Measurements from ENCODE around the gene TSC22D2.

Gene TSC22D2

DNA sequence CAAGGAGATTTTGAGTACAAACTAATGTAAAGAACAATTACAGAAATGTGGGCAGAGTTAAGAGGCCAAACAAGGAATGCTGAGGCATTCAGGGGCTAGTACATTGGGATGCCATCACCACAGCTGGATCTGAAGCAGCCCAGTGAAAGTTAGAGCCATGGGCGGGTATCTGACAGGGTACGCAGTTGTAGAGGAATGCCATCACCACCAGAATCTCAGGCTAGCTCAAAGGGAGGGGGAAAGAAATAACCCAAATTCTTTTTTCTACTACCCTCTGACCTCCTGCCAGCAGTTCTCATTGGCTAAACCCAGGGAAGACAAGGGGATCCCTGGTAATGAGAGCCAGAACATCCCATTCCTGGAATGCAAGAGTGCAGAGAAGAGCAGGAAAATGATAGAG, 9.0 kb upstream of the TSC22D2 start:
- no peak for DNase-seq (ENCODE audit: low read depth)
- H3K4me3 ChIP-seq (ENCODE audit: low read depth, low read length) = no peak overlapping the region
- TF ChIP-seq, protein P1, sequence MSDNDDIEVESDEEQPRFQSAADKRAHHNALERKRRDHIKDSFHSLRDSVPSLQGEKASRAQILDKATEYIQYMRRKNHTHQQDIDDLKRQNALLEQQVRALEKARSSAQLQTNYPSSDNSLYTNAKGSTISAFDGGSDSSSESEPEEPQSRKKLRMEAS (IDR thresholded peaks at IDR 0.05; ENCODE audit: low read depth, low read length) = no peak
- TF ChIP-seq MYC (IDR thresholded peaks at IDR 0.05; ENCODE audit: low read depth, low read length) (no peak), POLR2A (IDR thresholded peaks at IDR 0.05; ENCODE audit: extremely low read depth, insufficient read length) (no peak)
- TF ChIP-seq, protein P2, sequence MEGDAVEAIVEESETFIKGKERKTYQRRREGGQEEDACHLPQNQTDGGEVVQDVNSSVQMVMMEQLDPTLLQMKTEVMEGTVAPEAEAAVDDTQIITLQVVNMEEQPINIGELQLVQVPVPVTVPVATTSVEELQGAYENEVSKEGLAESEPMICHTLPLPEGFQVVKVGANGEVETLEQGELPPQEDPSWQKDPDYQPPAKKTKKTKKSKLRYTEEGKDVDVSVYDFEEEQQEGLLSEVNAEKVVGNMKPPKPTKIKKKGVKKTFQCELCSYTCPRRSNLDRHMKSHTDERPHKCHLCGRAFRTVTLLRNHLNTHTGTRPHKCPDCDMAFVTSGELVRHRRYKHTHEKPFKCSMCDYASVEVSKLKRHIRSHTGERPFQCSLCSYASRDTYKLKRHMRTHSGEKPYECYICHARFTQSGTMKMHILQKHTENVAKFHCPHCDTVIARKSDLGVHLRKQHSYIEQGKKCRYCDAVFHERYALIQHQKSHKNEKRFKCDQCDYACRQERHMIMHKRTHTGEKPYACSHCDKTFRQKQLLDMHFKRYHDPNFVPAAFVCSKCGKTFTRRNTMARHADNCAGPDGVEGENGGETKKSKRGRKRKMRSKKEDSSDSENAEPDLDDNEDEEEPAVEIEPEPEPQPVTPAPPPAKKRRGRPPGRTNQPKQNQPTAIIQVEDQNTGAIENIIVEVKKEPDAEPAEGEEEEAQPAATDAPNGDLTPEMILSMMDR (IDR thresholded peaks at IDR 0.05; ENCODE audit: low read depth, low read length) = no peak

DNA sequence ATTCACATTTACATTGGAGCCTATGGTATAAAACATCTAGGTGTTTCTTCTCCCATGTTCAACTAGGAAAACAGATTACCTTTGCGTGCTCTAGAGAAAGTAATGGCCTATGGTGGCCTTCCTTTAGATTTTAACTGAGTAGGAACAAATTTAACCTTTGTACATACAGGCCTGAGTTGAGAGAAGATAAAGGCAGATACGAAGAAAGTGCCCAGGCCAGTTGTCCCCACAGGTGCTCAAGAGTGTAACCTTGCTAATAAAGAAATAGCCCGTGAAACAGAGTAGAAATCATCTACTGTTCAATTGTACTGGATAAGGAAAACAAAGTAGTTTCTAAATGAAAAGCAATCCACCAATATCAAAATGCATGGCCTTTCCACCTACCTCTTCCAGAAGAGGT, 6.8 kb upstream of the TSC22D2 start:
- TF ChIP-seq, protein P2 (IDR thresholded peaks at IDR 0.05; ENCODE audit: low read depth, low read length) = no peak
- H3K4me3 ChIP-seq (ENCODE audit: low read depth, low read length) = no peak overlapping the region
- no peak for DNase-seq (ENCODE audit: low read depth)

DNA sequence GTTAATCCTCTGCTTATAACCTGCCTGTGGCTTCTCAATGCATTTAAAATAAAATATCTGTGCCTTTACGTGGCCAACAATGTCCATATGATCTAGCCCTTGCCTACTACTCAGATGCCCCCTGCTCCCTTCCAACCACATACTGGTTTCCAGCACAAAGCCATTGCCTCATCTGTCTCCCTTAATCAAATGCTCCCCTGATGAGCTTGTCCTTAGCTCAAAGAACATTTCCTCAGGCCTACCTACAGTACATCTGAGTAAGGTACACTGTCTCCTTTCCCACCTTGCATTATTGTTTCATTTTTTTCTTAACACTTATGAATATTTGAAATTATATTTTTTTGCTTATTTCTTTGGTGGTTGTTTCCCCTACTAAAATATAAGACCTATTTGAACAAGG, 5.9 kb upstream of the TSC22D2 start:
- H3K4me3 ChIP-seq (ENCODE audit: low read depth, low read length) = no peak overlapping the region
- TF ChIP-seq, protein P1 (IDR thresholded peaks at IDR 0.05; ENCODE audit: low read depth, low read length) = no peak
- no peak for TF ChIP-seq POLR2A (IDR thresholded peaks at IDR 0.05; ENCODE audit: extremely low read depth, insufficient read length)
- TF ChIP-seq, protein P2 (IDR thresholded peaks at IDR 0.05; ENCODE audit: low read depth, low read length) = no peak
- no peak for TF ChIP-seq MYC (IDR thresholded peaks at IDR 0.05; ENCODE audit: low read depth, low read length)
- no peak for DNase-seq (ENCODE audit: low read depth)

DNA sequence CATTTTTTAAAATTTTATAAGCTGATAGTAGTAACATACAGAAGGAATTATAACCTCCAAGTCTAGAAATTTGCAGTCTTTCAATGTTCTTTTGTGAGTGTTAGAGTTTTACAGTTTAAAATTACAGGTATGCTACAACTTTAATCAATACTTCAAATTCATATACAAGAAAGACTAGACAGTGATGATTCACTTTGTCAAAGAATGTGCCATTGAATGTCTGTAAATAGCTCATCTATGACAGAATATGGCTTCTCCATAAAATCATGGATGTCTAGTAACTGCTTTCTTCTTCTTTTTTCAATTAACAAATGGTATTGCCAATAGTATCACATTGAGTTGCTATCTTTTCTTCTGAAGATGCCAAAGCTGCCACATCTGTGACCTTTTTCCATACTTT, 4.1 kb upstream of the TSC22D2 start:
- no peak overlapping the region for H3K4me3 ChIP-seq (ENCODE audit: low read depth, low read length)
- TF ChIP-seq MYC (IDR thresholded peaks at IDR 0.05; ENCODE audit: low read depth, low read length) (no peak), POLR2A (IDR thresholded peaks at IDR 0.05; ENCODE audit: extremely low read depth, insufficient read length) (no peak)
- TF ChIP-seq, protein P2 (IDR thresholded peaks at IDR 0.05; ENCODE audit: low read depth, low read length) = no peak
- TF ChIP-seq, protein P1 (IDR thresholded peaks at IDR 0.05; ENCODE audit: low read depth, low read length) = no peak
- DNase-seq (ENCODE audit: low read depth) = no peak

DNA sequence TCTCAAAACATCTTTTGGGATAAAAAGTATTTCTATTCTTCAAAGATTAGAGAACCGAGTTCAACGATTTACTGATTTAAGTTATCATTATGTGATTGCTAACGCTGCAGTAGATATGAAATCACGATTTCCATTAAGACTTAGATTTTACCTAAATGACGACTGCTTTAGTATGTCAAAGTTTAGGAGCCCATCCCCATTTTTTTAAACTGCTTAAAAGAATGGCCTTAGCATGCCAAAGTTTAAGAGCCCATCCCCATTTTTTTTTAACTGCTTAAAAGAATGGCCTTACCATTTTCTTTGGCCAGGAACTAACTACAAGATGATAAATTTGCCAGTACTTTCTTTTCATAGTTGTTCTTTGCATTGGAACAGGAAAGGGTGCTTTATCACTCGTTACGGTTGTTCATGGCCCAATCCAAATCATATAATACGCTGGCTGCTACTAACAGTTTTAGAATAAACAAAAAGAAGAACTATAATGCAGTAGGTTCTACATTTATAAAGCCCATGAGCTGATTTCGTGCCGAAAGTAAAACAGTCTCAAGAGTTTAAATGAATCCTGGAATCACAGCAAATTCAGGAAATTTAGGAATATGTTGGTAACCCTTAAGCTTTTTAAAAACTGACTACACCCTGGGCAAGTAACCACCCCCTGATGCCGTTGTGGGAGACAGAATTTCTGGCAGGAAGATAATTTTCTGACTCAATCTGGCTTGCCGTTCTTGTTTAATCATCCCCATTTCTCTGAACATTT, 869 bp upstream of the TSC22D2 start:
- TF ChIP-seq, protein P1 (IDR thresholded peaks at IDR 0.05; ENCODE audit: low read depth, low read length) = no peak
- TF ChIP-seq, protein P2 (IDR thresholded peaks at IDR 0.05; ENCODE audit: low read depth, low read length) = no peak
- no peak for TF ChIP-seq MYC (IDR thresholded peaks at IDR 0.05; ENCODE audit: low read depth, low read length)
- no peak for TF ChIP-seq POLR2A (IDR thresholded peaks at IDR 0.05; ENCODE audit: extremely low read depth, insufficient read length)
- H3K4me3 ChIP-seq (ENCODE audit: low read depth, low read length) = peak overlapping the region; percentile 69
- DNase-seq (ENCODE audit: low read depth) = no peak

DNA sequence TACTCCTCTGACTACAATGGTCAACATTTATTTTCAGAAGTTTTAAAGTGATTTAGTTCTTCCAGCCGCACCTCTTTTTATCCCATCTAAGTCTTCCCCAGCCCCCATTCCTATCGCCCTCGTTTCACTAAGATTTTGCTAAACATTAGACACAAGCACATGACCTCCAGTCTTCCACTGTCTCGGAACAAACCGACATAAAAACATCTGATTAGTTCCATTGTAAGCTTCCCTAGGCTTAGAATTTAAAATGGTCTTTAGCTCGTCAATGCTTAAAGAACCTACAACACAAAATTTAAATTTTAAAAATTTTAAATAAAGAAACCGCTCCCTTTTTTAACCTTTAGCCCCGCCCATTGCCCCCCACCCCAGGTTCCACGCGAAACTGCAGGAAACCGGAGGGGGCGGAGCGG, 284 bp upstream of the TSC22D2 start:
- TF ChIP-seq, protein P1 (IDR thresholded peaks at IDR 0.05; ENCODE audit: low read depth, low read length) = 0 out of 2 replicates have a peak, but pooled peaks have one; percentile 31
- no peak for TF ChIP-seq MYC (IDR thresholded peaks at IDR 0.05; ENCODE audit: low read depth, low read length)
- no peak for TF ChIP-seq POLR2A (IDR thresholded peaks at IDR 0.05; ENCODE audit: extremely low read depth, insufficient read length)
- TF ChIP-seq, protein P2 (IDR thresholded peaks at IDR 0.05; ENCODE audit: low read depth, low read length) = no peak
- H3K4me3 ChIP-seq (ENCODE audit: low read depth, low read length) = peak overlapping the region; percentile 69
- no peak for DNase-seq (ENCODE audit: low read depth)

All from NB4 (cell line).